Measurements from ENCODE around the gene CDCA4. TPM values are rescaled to one million over a fixed set of nuclear protein-coding genes. Genes with fewer than 3 reads are reported as not detected.
"Not testable (repeated sequence)": the region's sequence is repeated elsewhere in the genome, so short reads cannot be mapped to it uniquely, and the experiment has no call there.

The CDCA4 gene
- total and polyA plus RNA-seq, 10 of the 15 experiments (the other 5 are each of a cell fraction or from before 2014, with no cell fraction given), result 10.4 to 64.0 (median 52.1) TPM

DNA sequence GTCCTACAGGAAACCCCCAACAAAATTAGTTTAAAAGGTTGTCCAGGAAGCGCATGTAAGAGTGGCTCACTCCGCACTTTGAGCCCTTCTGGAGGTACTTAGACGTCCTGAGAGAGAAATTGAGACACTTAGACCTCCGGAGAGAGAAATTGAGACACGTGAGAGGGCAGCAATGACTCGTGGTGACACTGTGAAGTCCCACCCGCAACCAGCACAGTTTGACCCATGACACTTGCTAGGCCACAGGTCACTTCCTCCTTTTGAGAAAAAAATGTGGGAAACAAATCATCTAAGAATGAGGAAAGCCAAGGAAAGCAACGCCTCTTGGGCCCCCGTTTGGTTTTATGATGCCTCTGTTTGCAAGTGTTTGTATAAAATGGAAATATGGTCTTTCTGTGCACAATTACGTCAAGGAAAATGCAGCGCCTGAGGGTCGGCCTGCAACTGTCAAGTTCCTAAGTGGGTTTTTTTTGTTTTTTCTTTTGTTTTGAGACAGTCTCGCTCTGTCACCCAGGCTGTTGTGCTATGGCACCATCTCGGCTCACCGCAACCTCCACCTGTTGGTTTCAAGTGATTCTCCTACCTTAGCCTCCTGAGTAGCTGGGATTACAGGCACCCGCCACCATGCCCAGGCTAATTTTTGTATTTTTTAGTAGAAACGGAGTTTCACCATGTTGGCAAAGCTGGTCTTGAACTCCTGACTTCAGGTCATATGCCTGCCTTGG, 13.6 kb upstream of the CDCA4 start:
- RAD21 ChIA-PET (ENCODE audit: unreplicated experiment), result no interaction called here
- no peak for ATAC-seq
- no peak for FAIRE-seq
- no peak overlapping the region for H2AFZ ChIP-seq (ENCODE audit: control insufficient read depth, low read depth, low read length)
- no peak overlapping the region for H3K4me2 ChIP-seq (ENCODE audit: control insufficient read depth, insufficient read depth)
- no peak overlapping the region for H3K27ac ChIP-seq (ENCODE audit: control insufficient read depth, insufficient read depth)
- POLR2A ChIA-PET, result no interaction called here
- TF ChIP-seq SPI1 (IDR thresholded peaks at IDR 0.05; ENCODE audit: borderline replicate concordance, insufficient read depth, low read depth, low read length), result 0 out of 2 replicates have a peak, but pooled peaks have one; percentile 3
- TF ChIP-seq HDAC2 (IDR thresholded peaks at IDR 0.05), result no peak
- H3K4me1 ChIP-seq (ENCODE audit: control insufficient read depth, insufficient read depth, low read length), result no peaks in the 10 kb centered on the region
- H3K9ac ChIP-seq (ENCODE audit: control insufficient read depth, insufficient read depth, low read length), result no peak overlapping the region
- DNase-seq (ENCODE audit: low read depth, low spot score), result no peak
- H3K27me3 ChIP-seq (replicated peaks in 1 of 2; ENCODE audit: control insufficient read depth in 2 of 2, insufficient read depth in 2 of 2, low read length in 1 of 2), result no peaks in the 10 kb centered on the region
- H3K4me3 ChIP-seq, result no peak overlapping the region
- in situ Hi-C loops (cut with MboI) (no loop called here), intact Hi-C loops (cut with micrococcal nuclease; ENCODE audit: unreplicated experiment) (no loop called here)
- 90% methylated on average over 17 of the region's 17 CpGs for WGBS (ENCODE audit: insufficient coverage, insufficient replicate concordance, low lambda C conversion rate, missing lambda C conversion rate)
- no peaks in the 10 kb centered on the region for H3K79me2 ChIP-seq (ENCODE audit: control insufficient read depth, insufficient read depth, low read length)
- peaks cover 4% of the 10 kb centered on the region; the same call in 2 of the 3 replicates for H3K9me3 ChIP-seq (replicated peaks; ENCODE audit: control insufficient read depth, insufficient read depth, low read length)
- SMC1A ChIA-PET (ENCODE audit: uncharacterized antibody, unreplicated experiment), result interaction anchor here (1.0 to 1.2 kb wide), 2 partner anchors 9 to 11 kb away, joined by 4 read pairs; no protein-coding TSS in a partner anchor
- no peaks in the 10 kb centered on the region for H4K20me1 ChIP-seq (ENCODE audit: control insufficient read depth, insufficient read depth)
- CTCF ChIA-PET, result interaction anchor here (0.9 kb wide), 1 partner anchor 8 kb away, joined by 3 read pairs; no protein-coding TSS in a partner anchor
- no peaks in the 10 kb centered on the region for H3K36me3 ChIP-seq (ENCODE audit: control insufficient read depth in 2 of 2, insufficient read depth in 2 of 2, low read length in 1 of 2)
- BruUV-seq (replicated peaks), result no TSS peak

- TF ChIP-seq EGR1 (IDR thresholded peaks at IDR 0.05; ENCODE audit: borderline replicate concordance in 1 of 2, low read depth in 2 of 2, low read length in 2 of 2) (peak in 1 of 2 experiments; percentile 41; a peak in 1 of 3 replicates), ETV6 (conservative IDR thresholded peaks at IDR 0.05 in 1 of 2, IDR thresholded peaks at IDR 0.05 in 1 of 2; ENCODE audit: borderline replicate concordance in 1 of 2, low read depth in 1 of 2) (peak in 1 of 2 experiments; percentile 97; a peak in 2 of 4 replicates)
- BruUV-seq (replicated peaks); CTCF ChIA-PET; H3K9me3 ChIP-seq (replicated peaks; ENCODE audit: control insufficient read depth, insufficient read depth, low read length); in situ Hi-C loops (cut with MboI); H4K20me1 ChIP-seq (ENCODE audit: control insufficient read depth, insufficient read depth); H3K4me1 ChIP-seq (ENCODE audit: control insufficient read depth, insufficient read depth, low read length); DNase-seq (ENCODE audit: low read depth, low spot score); H3K79me2 ChIP-seq (ENCODE audit: control insufficient read depth, insufficient read depth, low read length); H3K4me3 ChIP-seq; RAD21 ChIA-PET (ENCODE audit: unreplicated experiment); H3K27ac ChIP-seq (ENCODE audit: control insufficient read depth, insufficient read depth); ATAC-seq; H3K9ac ChIP-seq (ENCODE audit: control insufficient read depth, insufficient read depth, low read length); intact Hi-C loops (cut with micrococcal nuclease; ENCODE audit: unreplicated experiment); FAIRE-seq; H3K36me3 ChIP-seq (ENCODE audit: control insufficient read depth in 2 of 2, insufficient read depth in 2 of 2, low read length in 1 of 2); H3K27me3 ChIP-seq (replicated peaks in 1 of 2; ENCODE audit: control insufficient read depth in 2 of 2, insufficient read depth in 2 of 2, low read length in 1 of 2); H3K4me2 ChIP-seq (ENCODE audit: control insufficient read depth, insufficient read depth); H2AFZ ChIP-seq (ENCODE audit: control insufficient read depth, low read depth, low read length); POLR2A ChIA-PET: not testable (repeated sequence)
- SMC1A ChIA-PET (ENCODE audit: uncharacterized antibody, unreplicated experiment), result interaction anchor here (0.6 kb wide), 1 partner anchor 18 kb away, joined by 3 read pairs; no protein-coding TSS in a partner anchor
- WGBS (ENCODE audit: insufficient coverage, insufficient replicate concordance, low lambda C conversion rate, missing lambda C conversion rate), result 28% methylated on average over 28 of the region's 45 CpGs
These were observed 12.6 kb upstream of the CDCA4 start for GRCh38 chr14:105033412-105033900.

DNA sequence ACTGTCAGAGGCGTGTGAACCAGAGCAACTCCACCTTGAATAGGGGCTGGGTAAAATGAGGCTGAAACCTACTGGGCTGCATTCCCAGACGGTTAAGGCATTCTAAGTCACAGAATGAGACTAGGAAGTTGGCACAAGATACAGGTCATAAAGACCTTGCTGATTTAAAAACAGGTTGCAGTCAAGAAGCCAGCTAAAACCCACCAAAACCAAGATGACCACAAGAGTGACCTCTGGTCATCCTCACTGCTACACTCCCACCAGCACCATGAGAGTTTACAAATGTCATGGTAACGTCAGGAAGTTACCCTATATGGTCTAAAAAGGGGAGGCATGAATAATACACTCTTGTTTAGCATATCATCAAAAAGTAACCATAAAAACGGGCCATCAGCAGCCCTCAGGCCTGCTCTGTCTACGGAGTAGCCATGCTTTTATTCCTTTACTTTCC, 11.6 kb upstream of the CDCA4 start:
- H3K27me3 ChIP-seq (replicated peaks in 1 of 2; ENCODE audit: control insufficient read depth in 2 of 2, insufficient read depth in 2 of 2, low read length in 1 of 2); H3K4me3 ChIP-seq; H2AFZ ChIP-seq (ENCODE audit: control insufficient read depth, low read depth, low read length); BruUV-seq (replicated peaks); FAIRE-seq; in situ Hi-C loops (cut with MboI); DNase-seq (ENCODE audit: low read depth, low spot score); H3K36me3 ChIP-seq (ENCODE audit: control insufficient read depth in 2 of 2, insufficient read depth in 2 of 2, low read length in 1 of 2); H3K4me1 ChIP-seq (ENCODE audit: control insufficient read depth, insufficient read depth, low read length); H3K9me3 ChIP-seq (replicated peaks; ENCODE audit: control insufficient read depth, insufficient read depth, low read length); POLR2A ChIA-PET; RAD21 ChIA-PET (ENCODE audit: unreplicated experiment); H3K27ac ChIP-seq (ENCODE audit: control insufficient read depth, insufficient read depth); H4K20me1 ChIP-seq (ENCODE audit: control insufficient read depth, insufficient read depth); ATAC-seq; intact Hi-C loops (cut with micrococcal nuclease; ENCODE audit: unreplicated experiment); H3K79me2 ChIP-seq (ENCODE audit: control insufficient read depth, insufficient read depth, low read length); H3K4me2 ChIP-seq (ENCODE audit: control insufficient read depth, insufficient read depth); H3K9ac ChIP-seq (ENCODE audit: control insufficient read depth, insufficient read depth, low read length); SMC1A ChIA-PET (ENCODE audit: uncharacterized antibody, unreplicated experiment): not testable (repeated sequence)
- CTCF ChIA-PET, result interaction anchor here (1.0 kb wide), 1 partner anchor 16 kb away, joined by 3 read pairs; no protein-coding TSS in a partner anchor
- WGBS (ENCODE audit: insufficient coverage, insufficient replicate concordance, low lambda C conversion rate, missing lambda C conversion rate), result 89% methylated on average over 5 of the region's 5 CpGs

Measured in GM12878 (cell line).